Fibroblast of peridontal ligament (primary cell): ENCODE measurements around the gene LAMA5.
A peak's percentile ranks its signal among the peaks of the same experiment; 100 is the strongest.
"Not testable (repeated sequence)": the region's sequence is repeated elsewhere in the genome, so short reads cannot be mapped to it uniquely, and the experiment has no call there.

ENCODE experiments used
- DNase-seq: peaks from one replicate; pipeline ENCODE4 v3.0.0-alpha.2; 2010; ENCODE audit errors: extremely low read depth

LAMA5 gene

GRCh38 chr20:62387933-62388635, 21.0 kb upstream of the LAMA5 start:
- DNase-seq = no peak

- DNase-seq = no peak
Observed at GRCh38 chr20:62387219-62387913, 20.3 kb upstream of the LAMA5 start.

DNA sequence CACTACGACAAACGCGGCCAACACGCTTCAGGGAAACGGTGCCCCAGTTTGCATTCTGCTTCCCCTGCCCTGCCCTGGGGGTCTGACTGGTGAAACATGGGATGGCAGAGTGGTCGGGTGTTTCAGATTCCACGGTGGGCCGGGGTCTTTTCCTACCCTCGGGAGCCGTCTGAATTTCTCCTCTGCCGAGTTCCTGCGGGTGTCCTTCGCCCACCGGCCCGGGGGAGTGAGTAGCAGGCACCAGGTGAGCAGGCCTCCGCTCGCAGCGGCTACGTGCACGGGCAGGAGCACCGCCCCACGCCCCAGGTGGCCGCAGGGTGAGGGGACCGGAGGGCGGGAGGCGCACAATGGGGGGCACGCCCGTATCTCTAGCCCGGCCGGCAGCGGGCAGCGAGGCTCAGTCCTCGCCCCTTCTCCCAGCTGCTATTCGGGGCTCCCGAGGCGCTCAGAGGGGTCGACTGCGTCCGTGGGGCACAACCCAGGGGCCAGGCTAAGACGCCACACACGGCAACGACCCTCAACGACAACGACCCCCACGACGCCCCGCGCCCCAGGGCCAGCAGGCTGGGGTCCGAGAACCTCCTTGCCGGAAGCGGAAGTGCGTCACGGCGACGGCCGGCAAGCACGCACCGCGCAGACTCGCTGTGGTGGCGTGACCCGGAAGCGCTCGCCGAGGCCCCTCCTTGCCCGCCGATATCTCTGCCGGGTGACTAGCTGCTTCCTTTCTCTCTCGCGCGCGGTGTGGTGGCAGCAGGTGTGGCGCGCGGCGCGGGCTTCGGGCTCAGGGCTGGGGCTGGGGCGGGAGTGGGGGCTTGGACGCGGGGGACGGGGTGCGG, 19.5 kb upstream of the LAMA5 start, which contains the start of gene RPS21:
Gene RPS21, plus strand, starts transcription at position 721 of the 836 bp plus-strand sequence. CDS start 236 bp downstream, outside the sequence.
- peak; percentile 83 for DNase-seq

DNA sequence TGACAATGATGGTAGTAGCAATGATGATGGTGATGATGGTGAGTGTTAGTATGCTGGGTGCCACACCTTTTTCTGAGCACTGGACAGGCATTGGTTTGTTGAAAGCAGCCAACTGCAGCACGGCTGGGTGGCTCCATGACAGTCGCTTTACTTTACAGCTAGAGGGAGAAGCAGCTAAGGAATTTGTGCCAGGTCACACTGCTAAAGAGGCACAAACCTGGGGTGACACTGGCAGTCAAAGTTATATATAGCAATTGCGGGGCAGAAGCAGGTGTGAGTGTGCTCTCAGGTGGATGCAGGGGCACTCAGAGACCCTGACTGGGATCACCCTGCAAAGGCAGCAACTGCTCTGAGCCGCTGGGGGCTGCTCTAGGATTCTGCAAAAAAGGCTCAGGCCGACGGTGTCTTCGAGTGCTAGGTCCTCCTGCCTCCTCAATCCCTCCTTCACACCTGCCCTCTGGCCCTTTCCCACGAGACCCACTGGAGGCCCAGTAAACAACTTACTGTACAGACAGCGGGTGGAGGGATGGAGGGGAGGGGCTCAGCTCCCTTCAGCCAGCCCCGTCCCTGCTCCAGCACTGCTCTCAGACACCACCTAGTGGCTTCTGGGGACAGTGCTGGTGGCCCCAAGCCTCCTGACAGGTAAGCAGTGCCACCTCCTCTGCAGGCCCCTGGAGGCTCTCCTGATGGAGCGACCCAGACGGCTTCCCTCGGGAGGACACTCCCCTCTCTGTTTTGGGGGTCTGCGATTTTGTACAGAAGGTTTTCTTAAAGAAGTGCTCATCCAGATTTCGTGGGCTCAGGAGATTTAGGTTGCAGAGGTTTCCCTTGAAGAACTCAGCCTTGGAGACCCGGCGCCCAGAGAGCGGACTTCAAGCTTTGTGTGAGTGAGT, 15.4 kb upstream of the LAMA5 start:
- peak; percentile 60 for DNase-seq

GRCh38 chr20:62381842-62382241, 14.7 kb upstream of the LAMA5 start:
- DNase-seq = no peak

DNA sequence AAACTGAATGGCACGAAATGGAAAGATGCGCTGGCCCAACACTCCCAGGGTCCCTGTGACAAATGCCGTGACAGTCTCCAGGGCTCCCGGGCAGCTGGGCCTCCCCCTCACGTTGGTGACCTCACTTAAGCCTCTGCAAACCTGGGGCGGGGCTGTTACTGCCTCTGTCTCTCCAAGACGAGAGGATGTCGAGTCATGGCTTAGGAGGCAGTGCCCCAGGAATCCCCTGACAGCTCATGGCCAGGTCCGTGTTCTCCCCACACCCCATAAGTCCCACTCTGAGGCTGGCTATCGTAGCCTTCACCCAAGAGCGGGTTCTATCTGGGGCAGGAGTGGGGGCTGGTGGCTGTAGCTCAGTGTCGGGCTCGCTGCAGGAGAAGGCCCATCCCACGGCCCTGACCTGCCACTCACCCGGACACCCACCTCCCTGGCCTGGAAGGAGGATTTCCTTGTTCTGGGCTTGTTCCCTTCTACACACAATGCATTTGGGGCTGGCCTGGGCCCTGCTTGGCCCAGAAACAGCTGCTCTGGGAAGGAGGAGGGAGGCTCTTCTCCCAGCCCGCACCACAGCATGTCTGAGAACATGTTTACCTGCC, 14.2 kb upstream of the LAMA5 start:
- DNase-seq = no peak

- DNase-seq = no peak
Observed at GRCh38 chr20:62378215-62378614, 11.1 kb upstream of the LAMA5 start.

- DNase-seq = no peak
Observed at GRCh38 chr20:62377615-62378178, 10.6 kb upstream of the LAMA5 start.

DNA sequence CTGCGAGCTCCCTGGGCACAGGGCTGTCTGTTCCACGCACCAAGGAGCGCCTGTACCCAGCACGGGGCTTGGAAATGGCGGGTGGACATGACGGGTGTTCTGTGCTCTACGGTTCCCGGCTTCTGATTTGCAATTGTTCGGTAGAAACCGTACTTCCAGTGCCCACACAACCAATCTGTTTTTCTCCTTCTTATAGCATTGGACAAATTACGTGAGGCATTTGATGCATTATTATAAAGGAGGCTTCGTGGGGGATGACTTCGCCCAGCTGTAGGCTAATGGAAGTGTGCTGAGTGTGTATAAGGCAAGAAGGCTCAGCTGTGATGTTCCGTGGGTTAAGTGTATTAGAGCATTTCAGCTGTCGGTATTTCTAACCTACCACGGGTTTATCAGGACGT, 10.0 kb upstream of the LAMA5 start:
- no peak for DNase-seq

- no peak for DNase-seq
Observed at GRCh38 chr20:62376112-62377063, 9.3 kb upstream of the LAMA5 start.

- DNase-seq = no peak
Observed at GRCh38 chr20:62374331-62375152, 7.4 kb upstream of the LAMA5 start.

GRCh38 chr20:62373631-62374179, 6.6 kb upstream of the LAMA5 start:
- not testable (repeated sequence) for DNase-seq

DNA sequence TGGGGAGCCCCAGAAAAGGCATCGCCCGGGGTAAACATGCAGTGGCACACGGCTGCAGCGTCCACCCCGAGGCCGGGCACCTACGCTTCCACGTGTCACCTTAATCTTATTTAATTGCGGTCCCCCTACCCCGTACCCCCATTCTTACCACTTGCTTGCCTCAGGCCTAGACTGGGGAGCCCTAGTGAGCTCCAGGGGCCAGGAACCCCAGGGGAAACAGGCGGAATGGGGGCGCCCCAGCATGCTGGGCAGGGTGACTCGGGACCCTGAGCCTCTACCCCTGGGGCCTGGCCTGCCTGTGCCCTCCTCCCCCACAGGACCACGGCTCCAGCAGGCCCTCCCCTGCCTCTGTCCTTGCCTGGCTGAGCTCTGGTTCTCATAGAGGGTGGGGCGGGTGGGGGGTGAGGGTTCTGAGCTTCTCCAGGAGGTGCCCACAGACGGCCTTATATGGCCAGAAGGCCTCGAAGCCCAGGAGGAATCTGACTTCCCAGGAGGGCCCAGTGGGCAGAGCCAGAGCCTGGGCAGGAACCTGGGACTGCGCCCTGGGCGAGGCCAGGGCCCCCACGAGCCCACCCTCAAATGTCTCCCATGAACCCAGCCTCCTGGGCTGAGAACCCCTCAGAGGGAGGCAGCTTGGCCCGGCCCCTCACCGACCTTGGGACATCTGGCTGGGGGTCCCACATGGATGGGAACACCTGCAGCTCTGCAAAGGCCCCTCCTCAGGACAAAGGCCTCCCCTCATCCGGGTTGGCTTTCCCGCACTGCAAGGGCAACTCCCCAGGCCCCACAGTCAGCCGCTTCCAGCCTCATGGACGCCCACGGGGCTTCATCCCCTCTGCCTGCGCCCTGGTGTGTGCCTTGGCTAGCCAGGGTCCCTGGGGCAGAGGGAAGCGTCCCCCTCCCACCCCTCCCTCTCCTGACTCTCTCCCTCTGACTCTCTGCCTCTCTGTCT, 5.2 kb upstream of the LAMA5 start:
- DNase-seq = no peak

- no peak for DNase-seq
Observed at GRCh38 chr20:62371588-62372041, 4.5 kb upstream of the LAMA5 start.

GRCh38 chr20:62370807-62371587, 3.9 kb upstream of the LAMA5 start:
- DNase-seq = no peak

DNA sequence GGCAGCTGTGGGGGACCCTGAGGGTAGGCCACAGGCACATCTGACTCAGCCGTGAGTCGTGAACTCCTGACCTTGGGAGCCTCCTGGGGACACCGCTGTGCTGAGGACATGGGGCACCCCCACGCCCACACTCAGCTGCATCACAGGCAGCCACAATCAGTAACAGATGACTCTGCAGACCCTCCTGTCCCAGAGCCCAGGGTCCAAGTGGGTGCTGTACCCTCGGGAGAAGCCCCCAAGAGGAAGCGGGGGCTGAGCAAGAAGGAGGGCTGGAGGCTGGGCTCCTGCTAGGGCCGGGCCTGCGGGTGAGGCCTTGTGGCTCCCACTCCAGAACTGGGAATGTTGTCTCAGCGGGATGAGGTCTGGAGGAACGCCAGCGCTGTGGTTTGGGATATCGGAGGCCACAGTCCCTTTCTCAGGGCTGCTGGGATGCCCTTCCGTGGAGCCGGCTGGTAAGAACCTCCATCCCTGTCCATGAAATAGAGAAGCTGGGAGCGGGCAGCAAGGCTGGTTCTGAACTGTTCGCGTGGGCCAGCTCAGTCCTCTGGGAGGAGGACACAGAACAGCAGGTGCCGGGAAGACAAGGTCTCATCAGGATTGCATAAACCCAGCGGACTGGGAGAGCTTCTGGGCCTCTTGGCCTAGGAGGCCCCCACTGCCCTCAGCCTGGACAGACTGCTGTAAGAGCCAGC, 3.1 kb upstream of the LAMA5 start:
- peak; percentile 89 for DNase-seq
